Endothelial cell of umbilical vein (primary cell): ENCODE measurements around the gene FOXP1. TPM values are rescaled to one million over a fixed set of nuclear protein-coding genes. Genes with fewer than 3 reads are reported as not detected.

ENCODE experiments used
- BruUV-seq: library from RNA; stranded (reverse); fragments of 400-500 nt; replicated peaks from 2 replicates; lab custom pipeline; 2021; lab: Mats Ljungman, UMichigan
- CTCF ChIA-PET: fragments of 300-600, 350-600 bp; sonication (Branson Sonifier 250); formaldehyde crosslinking; loops from one replicate; lab custom pipeline; 2021; ENCODE audit warnings: antibody characterized with exemption, inconsistent platforms; lab: Charles Lee
- POLR2A ChIA-PET: fragments of 300-600, 350-600 bp; sonication (Branson Sonifier 250); formaldehyde crosslinking; loops from one replicate; lab custom pipeline; 2021; ENCODE audit warnings: antibody characterized with exemption, inconsistent platforms; lab: Charles Lee
- DNase-seq: peaks from one replicate; pipeline ENCODE4 v3.0.0-alpha.2; 2011; ENCODE audit warnings: low read depth, low spot score
- FAIRE-seq: peaks from 2 replicates; lab custom pipeline; 2011; peaks lifted over from hg19 to GRCh38; lab: Jason Lieb, UNC
- H2AFZ ChIP-seq: 2 replicates; pipeline ENCODE4 v1.6.0; 2012; ENCODE audit warnings: low read depth, low read length, control low read depth, inconsistent platforms
- H3K27ac ChIP-seq: 2 replicates; pipeline ENCODE4 v1.5.1; 2011; ENCODE audit warnings: low read depth, mild to moderate bottlenecking, control low read depth, low read length, moderate library complexity; ENCODE audit not compliant: insufficient read depth
- H3K27me3 ChIP-seq, 2 experiments: 2 replicates each; pipeline versions ENCODE4 v1.6.0 to v1.6.1; 2011; ENCODE audit warnings: low read length in 2 of 2, mixed read lengths in 1 of 2; ENCODE audit not compliant: control insufficient read depth in 2 of 2, insufficient read depth in 2 of 2
- H3K36me3 ChIP-seq, 2 experiments: 2 replicates in 1 of 2; 3 replicates in 1 of 2; pipeline ENCODE4 v1.5.1; 2011; ENCODE audit warnings: low read length in 2 of 2, mild to moderate bottlenecking in 1 of 2, moderate library complexity in 1 of 2; ENCODE audit not compliant: control insufficient read depth in 2 of 2, insufficient read depth in 2 of 2; ENCODE audit errors: extremely low read depth in 1 of 2
- H3K4me1 ChIP-seq: 3 replicates; pipeline ENCODE4 v1.5.1; 2011; ENCODE audit warnings: mild to moderate bottlenecking, low read length; ENCODE audit not compliant: control insufficient read depth, insufficient read depth; ENCODE audit errors: extremely low read depth
- H3K4me2 ChIP-seq: 2 replicates; pipeline ENCODE4 v1.6.1; 2011; ENCODE audit warnings: low read length, control low read depth, mixed read lengths; ENCODE audit not compliant: insufficient read depth
- H3K4me3 ChIP-seq, 3 experiments: fragments of 200-600 bp in 1 of 3; sonication (generic), shearing (Covaris generic) in 1 of 3; replicated peaks in 1 of 3; 2 replicates each; pipeline ENCODE4 v1.5.1; 2011 to 2016; ENCODE audit warnings: control low read depth in 3 of 3, low read length in 3 of 3, mild to moderate bottlenecking in 2 of 3, inconsistent platforms in 1 of 3, low read depth in 1 of 3, moderate library complexity in 1 of 3; ENCODE audit not compliant: insufficient read depth in 1 of 3
- H3K79me2 ChIP-seq: 2 replicates; pipeline ENCODE4 v1.6.0; 2012; ENCODE audit warnings: low read length, inconsistent platforms; ENCODE audit not compliant: control insufficient read depth, insufficient read depth
- H3K9ac ChIP-seq: replicated peaks from 2 replicates; pipeline ENCODE3; 2011; ENCODE audit warnings: low read length, control low read depth; ENCODE audit not compliant: insufficient read depth; ENCODE audit errors: extremely low read depth
- H3K9me1 ChIP-seq: replicated peaks from 3 replicates; pipeline ENCODE4 v1.6.0; 2011; ENCODE audit warnings: mild to moderate bottlenecking, low read length; ENCODE audit not compliant: control insufficient read depth, insufficient read depth; ENCODE audit errors: extremely low read depth
- H3K9me3 ChIP-seq: replicated peaks from 2 replicates; pipeline ENCODE4 v1.5.1; 2012; ENCODE audit warnings: low read length, inconsistent platforms; ENCODE audit not compliant: control insufficient read depth, insufficient read depth
- H4K20me1 ChIP-seq: replicated peaks from 2 replicates; pipeline ENCODE3; 2011; ENCODE audit warnings: mild to moderate bottlenecking, low read length; ENCODE audit not compliant: control insufficient read depth, insufficient read depth; ENCODE audit errors: extremely low read depth
- CTCF ChIP-seq, 2 donors: IDR thresholded peaks; 1 replicate in 1 of 2; 2 replicates in 1 of 2; pipeline ENCODE4 v1.5.1; 2011; ENCODE audit warnings: low read length in 2 of 2, mild to moderate bottlenecking in 2 of 2, moderate library complexity in 2 of 2, control low read depth in 1 of 2, inconsistent platforms in 1 of 2, low read depth in 1 of 2; ENCODE audit not compliant: insufficient read depth in 1 of 2; ENCODE audit errors: extremely low read depth in 1 of 2
- EZH2 ChIP-seq: IDR thresholded peaks from 2 replicates; pipeline ENCODE4 v1.6.1; 2012; ENCODE audit warnings: borderline replicate concordance, low read depth, mild to moderate bottlenecking, moderate library complexity, low read length, inconsistent platforms; ENCODE audit not compliant: severe bottlenecking
- FOS ChIP-seq: IDR thresholded peaks from 2 replicates; pipeline ENCODE4 v1.6.1; 2011; ENCODE audit warnings: mild to moderate bottlenecking, low read length, moderate library complexity, borderline replicate concordance; ENCODE audit not compliant: insufficient read depth
- GATA2 ChIP-seq: IDR thresholded peaks from 2 replicates; pipeline ENCODE4 v1.7.0; 2011; ENCODE audit warnings: low read depth, mild to moderate bottlenecking, moderate library complexity, mixed read lengths, low read length; ENCODE audit not compliant: insufficient read length, insufficient read depth
- MAX ChIP-seq: IDR thresholded peaks from 2 replicates; pipeline ENCODE4 v1.6.1; 2011; ENCODE audit not compliant: insufficient read depth, insufficient read length
- MYC ChIP-seq: IDR thresholded peaks from one replicate; pipeline ENCODE4 v1.6.1; 2011; ENCODE audit warnings: mild to moderate bottlenecking, low read depth, low read length
- POLR2AphosphoS5 ChIP-seq: IDR thresholded peaks from 2 replicates; pipeline ENCODE4 v1.6.1; 2012; ENCODE audit warnings: low read depth, mild to moderate bottlenecking, control low read depth, low read length, moderate library complexity; ENCODE audit not compliant: insufficient read depth
- dilution Hi-C: fragments of 300-500 bp; cut with MboI; formaldehyde crosslinking; loops from one replicate; pipeline ENCODE4 v1.15.0; 2019; ENCODE audit warnings: low sequenced_read_pairs; ENCODE audit not compliant: extremely low pct_ligation_motif_present
- intact Hi-C: fragments of 100-400 bp; cut with micrococcal nuclease; formaldehyde crosslinking; loops from one replicate; pipeline ENCODE4 v1.10.0; 2022
- polyA plus RNA-seq, 4 experiments: library from polyadenylated mRNA; depleted of rRNA in 3 of 4; stranded (reverse) in 3 of 4; unstranded in 1 of 4; fragments of >200 nt; gene quantifications; 2 replicates each; pipeline versions ENCODE4 v1.2.1 to v1.2.3, GENCODE V29; 2011 to 2012; ENCODE audit warnings: missing spikeins in 1 of 4
- total RNA-seq: library from RNA; stranded (reverse); gene quantifications from 2 replicates; pipeline ENCODE4 v1.2.3, GENCODE V29; 2021

FOXP1 gene
- total and polyA plus RNA-seq, 2 donors (not counting 3 experiments of a cell fraction or from before 2014, with no cell fraction given), result 41.0 to 107 TPM

GRCh38 chr3:71398157-71398836, 185.2 kb downstream of the FOXP1 start:
- no peaks in the 10 kb centered on the region for H4K20me1 ChIP-seq
- no peak overlapping the region for H3K27ac ChIP-seq
- no peak overlapping the region for H2AFZ ChIP-seq
- no peaks in the 10 kb centered on the region for H3K9me1 ChIP-seq
- H3K4me2 ChIP-seq, result no peak overlapping the region
- H3K4me1 ChIP-seq, result peaks cover 14% of the 10 kb centered on the region
- no peaks in the 10 kb centered on the region for H3K27me3 ChIP-seq
- no peaks in the 10 kb centered on the region for H3K79me2 ChIP-seq
- DNase-seq, result peak; percentile 24
- H3K9me3 ChIP-seq, result no peaks in the 10 kb centered on the region
- intact Hi-C loops, result loop anchor here (10.0 kb wide), 4 partner anchors 263 to 853 kb away; no protein-coding TSS in a partner anchor
- no TSS peak for BruUV-seq
- no peaks in the 10 kb centered on the region for H3K36me3 ChIP-seq
- ChIA-PET CTCF (interaction anchor here (1.1 to 3.7 kb wide), 18 partner anchors 8 to 336 kb away, joined by 3 to 19 read pairs (median 5); no protein-coding TSS in a partner anchor), POLR2A (no interaction called here)
- TF ChIP-seq MYC (no peak), CTCF (IDR thresholded peaks at IDR 0.05; ENCODE audit: extremely low read depth in 1 of 2, insufficient read depth in 1 of 2, low read depth in 1 of 2, low read length in 2 of 2) (no peak), EZH2 (no peak), MAX (no peak), POLR2AphosphoS5 (no peak), GATA2 (no peak), FOS (no peak)
- no peak for FAIRE-seq
- H3K4me3 ChIP-seq, result no peak overlapping the region
- dilution Hi-C loops, result no loop called here
- H3K9ac ChIP-seq, result no peak overlapping the region
